HG03521 (cell line): Measurements from ENCODE around the gene C12orf76.
"Not testable (repeated sequence)": the region's sequence is repeated elsewhere in the genome, so short reads cannot be mapped to it uniquely, and the experiment has no call there.

Experiments
- ATAC-seq: cut with Tn5 transposase; IDR thresholded peaks from one replicate; pipeline ENCODE4 v1.9.1; 2021; ENCODE audit warnings: mild to moderate bottlenecking, moderate library complexity; ENCODE audit not compliant: unreplicated experiment

Gene C12orf76

GRCh38 chr12:110065540-110065939 is 17.2 kb upstream of the C12orf76 start:
- no peak for ATAC-seq

DNA sequence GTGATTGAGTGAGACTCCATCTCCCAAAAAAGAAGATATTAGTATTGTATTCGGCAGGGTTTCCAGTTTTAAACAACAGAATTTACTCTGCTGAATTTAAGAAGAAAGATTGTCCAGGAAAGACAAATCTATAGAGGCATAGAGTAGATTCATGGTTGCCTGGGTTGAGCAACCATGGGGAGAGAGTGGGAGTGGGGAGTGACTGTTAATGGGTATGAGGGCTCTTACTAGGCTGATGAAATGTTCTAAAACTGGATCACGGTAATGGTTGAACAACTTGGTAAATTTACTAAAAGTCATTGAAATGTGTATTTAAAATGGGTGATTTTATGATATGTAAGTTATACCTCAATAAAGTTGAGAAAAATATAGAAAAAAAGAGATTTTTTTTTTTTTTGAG is 13.9 kb upstream of the C12orf76 start:
- ATAC-seq: no peak

DNA sequence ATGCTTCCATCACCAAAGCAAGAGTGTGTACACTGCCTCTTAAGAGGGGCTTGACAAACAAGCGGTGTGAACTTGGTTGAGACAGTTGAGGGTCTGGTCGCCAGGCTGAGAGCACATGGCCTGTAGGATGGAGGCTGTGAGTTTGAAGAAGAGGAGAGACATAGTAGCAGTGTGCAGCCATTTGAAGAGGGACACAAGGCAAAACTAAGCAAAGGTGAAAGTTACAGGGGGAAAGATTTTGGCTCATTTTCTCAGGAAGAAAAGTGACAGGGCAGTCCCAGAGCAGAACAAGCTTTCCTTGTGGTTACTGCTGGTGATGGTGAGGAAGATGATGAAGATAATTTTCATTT is 11.3 kb upstream of the C12orf76 start:
- ATAC-seq: no peak

DNA sequence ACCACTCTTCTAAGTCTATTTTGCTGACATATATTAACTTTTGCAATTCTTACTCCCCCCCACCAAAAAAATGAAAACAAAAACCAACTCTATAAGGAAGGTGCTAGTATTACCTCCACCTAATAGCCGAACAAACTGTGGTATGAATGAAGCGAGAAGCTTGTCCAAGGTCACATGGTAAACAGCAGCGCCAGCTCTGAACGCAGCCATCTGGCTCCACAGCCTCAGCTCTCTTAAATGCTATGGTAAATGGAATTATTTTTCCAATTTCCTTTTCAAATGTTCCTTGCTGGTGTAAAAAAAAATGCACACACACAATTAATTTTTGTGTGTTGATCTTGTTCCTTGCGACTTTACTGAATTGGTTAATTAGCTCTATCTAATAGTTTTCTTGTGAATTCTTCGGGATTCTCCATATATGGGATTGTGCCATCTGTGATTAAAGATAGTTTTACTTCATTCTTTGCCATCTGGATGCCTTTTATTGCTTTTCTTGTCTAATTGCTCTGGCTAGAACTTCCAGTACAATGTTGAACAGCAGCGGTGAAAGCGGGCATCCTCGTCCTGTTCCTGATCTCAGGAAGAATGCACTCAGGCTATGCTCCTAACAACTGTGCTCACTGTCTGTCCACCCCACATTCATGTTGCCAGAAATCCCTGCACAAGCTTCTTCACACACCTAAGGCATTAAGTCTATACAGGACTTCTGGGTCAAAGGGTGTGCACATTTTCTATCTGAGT is 10.7 kb upstream of the C12orf76 start:
- ATAC-seq: no peak

DNA sequence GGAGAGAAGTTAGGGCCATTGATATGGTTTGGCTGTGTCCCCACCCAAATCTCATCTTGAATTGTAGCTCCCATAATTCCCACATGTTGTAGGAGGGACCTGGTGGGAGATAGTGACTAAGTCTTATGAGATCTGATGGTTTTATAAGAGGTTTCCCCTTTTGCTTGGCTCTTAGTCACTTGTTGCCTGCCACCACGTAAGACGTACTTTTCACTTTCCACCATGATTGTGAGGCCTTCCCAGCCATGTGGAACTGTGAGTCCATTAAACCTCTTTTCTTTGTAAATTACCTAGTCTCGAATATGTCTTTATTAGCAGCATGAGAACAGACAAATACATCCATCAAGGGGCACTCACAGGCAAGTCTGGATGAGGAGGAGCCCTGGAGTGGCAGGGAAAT is 8.3 kb upstream of the C12orf76 start:
- not testable (repeated sequence) for ATAC-seq

GRCh38 chr12:110055375-110056352 is 7.3 kb upstream of the C12orf76 start:
- ATAC-seq: not testable (repeated sequence)

- ATAC-seq: no peak
Measured at GRCh38 chr12:110050927-110051326, 2.6 kb upstream of the C12orf76 start.

DNA sequence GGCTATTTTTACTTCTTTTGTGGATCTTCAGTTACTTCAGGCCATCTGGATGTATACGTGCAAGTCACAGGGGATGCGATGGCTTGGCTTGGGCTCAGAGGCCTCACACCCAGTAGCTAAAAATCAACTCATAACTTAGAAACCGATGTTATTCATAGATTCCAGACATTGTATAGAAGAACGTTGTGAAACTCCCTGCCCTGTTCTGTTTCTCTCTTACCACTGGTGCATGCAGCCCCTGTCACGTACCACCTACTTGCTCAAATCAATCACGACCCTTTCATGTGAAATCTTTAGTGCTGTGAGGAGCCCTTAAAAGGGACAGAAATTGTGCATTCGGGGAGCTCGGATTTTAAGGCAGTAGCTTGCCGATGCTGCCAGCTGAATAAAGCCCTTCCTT is 1.3 kb upstream of the C12orf76 start:
- ATAC-seq: not testable (repeated sequence)

- not testable (repeated sequence) for ATAC-seq
Measured at GRCh38 chr12:110049034-110049433, 712 bp upstream of the C12orf76 start.

DNA sequence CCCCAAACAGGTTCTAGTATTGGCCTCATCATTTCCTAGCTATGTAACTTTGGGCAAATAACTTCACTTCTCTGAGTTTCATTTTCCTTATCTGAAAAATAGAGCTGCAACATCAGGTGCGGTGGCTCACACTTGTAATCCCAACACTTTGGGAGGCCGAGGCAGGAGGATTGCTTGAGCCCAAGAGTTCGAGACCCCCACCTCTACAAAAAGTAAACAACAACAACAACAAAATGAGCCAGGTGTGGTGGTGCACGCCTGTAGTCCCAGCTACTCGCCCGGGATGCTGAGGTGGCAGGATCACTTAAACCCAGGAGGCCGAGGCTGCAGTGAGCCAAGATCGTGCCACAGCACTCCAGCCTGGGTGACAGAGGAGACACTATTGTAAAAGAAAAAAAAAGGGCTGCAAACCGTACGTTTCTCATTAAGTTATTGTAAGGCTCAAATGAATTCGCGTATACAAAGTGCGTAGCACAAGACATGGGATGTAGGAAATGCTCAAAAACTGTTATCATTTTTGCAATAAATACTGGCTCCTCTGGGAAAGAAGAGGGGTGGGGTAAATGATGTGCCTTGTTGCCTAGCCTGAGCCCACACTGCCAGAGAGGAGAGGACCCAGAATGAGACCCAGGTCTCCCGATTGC is 903 bp downstream of the C12orf76 start:
- ATAC-seq: no peak

DNA sequence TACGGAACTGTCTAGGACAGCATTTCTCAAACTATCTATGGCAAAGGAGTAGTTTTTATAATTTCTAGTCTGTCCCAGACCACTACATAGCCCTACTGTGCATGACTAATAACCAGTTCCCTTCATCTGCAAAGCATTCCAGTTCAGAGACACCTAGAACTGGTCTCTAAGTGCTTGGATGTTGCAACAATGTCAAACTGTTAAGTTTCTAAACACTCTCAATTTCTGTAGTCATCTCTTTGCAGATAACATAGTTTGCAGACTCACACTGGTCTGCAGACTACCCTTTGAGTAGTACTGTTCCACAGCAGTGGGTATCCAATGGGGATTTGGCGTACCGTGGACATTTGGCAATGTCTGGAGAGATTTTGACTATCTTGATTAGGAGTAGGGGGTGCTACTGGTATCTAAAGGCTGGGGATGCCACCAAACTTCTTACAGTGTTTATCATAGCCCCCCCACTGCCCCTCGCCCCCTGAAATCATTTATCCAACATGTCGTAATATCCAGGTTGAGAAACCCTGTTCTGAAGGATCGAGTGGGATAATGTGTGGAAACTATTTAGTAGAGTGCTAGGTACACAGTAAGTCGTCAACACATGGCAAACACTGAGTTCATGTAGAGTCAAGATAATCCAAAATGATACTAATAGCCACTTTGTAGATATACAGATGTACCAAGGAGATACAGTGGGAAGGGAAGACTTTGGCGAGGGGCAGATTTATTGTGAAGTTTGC is 1.7 kb downstream of the C12orf76 start:
- ATAC-seq: no peak

DNA sequence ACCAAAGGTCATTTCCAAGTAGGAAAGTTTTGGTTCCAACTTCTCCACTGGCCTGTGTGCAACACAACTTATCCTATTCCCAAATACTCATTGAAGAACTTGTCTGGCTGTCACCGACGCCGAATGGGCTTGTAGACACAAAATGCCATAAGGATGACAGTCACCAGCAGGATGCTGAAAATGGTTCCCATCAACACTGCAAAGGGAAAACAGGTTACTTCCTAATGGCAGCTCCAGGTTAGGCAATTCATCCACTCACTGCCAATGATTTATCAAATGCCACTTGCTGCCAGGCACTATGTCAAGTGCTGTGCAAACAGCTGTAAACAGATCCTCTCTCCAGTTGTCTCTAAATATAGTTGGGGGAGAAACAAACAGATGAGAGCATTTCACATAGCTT is 6.1 kb downstream of the C12orf76 start:
- ATAC-seq: no peak

- no peak for ATAC-seq
Measured at GRCh38 chr12:110039085-110039807, 9.1 kb downstream of the C12orf76 start.

DNA sequence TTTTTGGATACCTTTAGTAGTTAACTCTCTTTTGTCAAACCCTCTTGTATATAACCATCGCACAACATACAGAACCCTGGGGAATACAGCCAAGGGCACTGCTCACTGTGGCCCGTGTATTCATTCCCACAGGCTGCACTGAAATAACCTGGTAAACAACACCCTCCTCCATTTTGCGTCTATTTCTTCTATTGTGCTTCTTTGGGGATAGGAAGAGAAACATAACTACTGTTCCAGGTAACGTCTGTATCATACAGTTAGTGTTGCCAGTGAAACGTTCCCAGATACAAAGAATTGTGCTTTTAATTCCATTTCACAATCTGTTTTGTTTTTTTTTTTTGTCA is 9.6 kb downstream of the C12orf76 start:
- no peak for ATAC-seq

- no peak for ATAC-seq
Measured at GRCh38 chr12:110037315-110037714, 11.0 kb downstream of the C12orf76 start.

- no peak for ATAC-seq
Measured at GRCh38 chr12:110035534-110036104, 12.7 kb downstream of the C12orf76 start.

GRCh38 chr12:110033888-110034287 is 14.4 kb downstream of the C12orf76 start:
- ATAC-seq: no peak

- ATAC-seq: no peak
Measured at GRCh38 chr12:110029290-110029815, 19.0 kb downstream of the C12orf76 start.

DNA sequence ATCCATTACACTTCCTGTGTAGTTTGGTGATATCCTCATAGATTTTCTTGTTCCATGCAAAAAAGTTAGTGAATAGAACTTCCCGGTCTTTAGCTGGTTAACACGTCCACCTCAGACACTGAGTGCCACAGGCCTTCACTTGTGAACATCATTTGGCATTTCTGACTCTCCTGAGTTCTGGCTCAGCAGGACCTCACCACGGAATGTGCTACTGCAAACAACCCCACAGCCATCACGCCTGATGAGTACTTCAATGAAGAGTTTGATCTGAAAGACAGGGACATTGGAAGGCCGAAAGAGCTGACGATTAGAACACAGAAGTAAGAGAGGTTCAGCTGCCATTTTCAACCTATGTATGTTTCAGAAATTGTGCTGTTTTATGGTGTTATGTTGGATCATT is 20.0 kb downstream of the C12orf76 start:
- no peak for ATAC-seq

DNA sequence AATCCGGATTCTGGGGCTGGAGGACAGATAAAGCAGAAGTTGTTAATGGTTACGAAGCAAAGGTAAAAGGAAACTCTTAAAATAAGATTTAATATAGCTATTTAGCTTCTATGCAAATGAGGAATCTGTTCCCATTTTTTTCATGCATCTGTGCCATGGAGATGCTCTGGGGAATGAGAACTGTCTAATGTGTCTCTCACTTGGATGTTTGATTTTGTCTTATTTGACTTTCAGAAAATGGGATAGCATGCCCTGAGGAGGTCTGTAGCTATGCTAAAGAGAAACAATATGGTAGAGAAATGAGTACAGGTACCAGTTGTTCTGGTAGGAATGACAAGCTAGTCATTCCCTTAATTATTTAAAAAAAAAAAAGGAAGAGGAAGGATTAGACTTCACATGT is 24.3 kb downstream of the C12orf76 start:
- no peak for ATAC-seq
